ENCODE data around the gene OMG. TPM values are rescaled to one million over a fixed set of nuclear protein-coding genes. Genes with fewer than 3 reads are reported as not detected.
"Not testable (repeated sequence)": the region's sequence is repeated elsewhere in the genome, so short reads cannot be mapped to it uniquely, and the experiment has no call there.

OMG gene
- polyA plus RNA-seq, 4 donors = 0.52 to 5.9 (median 1.3) TPM; not detected in 1

- H3K27me3 ChIP-seq (ENCODE audit: control insufficient read depth in 3 of 3, insufficient read depth in 3 of 3, low read length in 3 of 3) = no peaks in the 10 kb centered on the region
- H3K4me3 ChIP-seq (ENCODE audit: low read depth in 1 of 3, low read length in 3 of 3) = no peak overlapping the region
- no peak for FAIRE-seq
- H3K9me3 ChIP-seq (ENCODE audit: control insufficient read depth in 2 of 2, insufficient read depth in 1 of 2, low read depth in 1 of 2, low read length in 1 of 2) = no peaks in the 10 kb centered on the region
- peaks cover 5 to 15% (median 9%) of the 10 kb centered on the region in 3 donors for H3K36me3 ChIP-seq (ENCODE audit: control insufficient read depth in 3 of 3, insufficient read depth in 2 of 3, low read depth in 1 of 3, low read length in 3 of 3)
- H3K4me1 ChIP-seq (ENCODE audit: control insufficient read depth in 3 of 3, insufficient read depth in 2 of 3, low read depth in 1 of 3, low read length in 2 of 3) = peaks cover 0 to 13% (median 0%) of the 10 kb centered on the region in 3 donors
- no peak for DNase-seq
- H3K27ac ChIP-seq (ENCODE audit: low read depth in 1 of 3, low read length in 2 of 3) = no peak overlapping the region
- 87 to 94% (median 88%) methylated on average over 2 of the region's 2 CpGs for WGBS, 3 donors
Observed at GRCh38 chr17:31266042-31266441, 31.0 kb downstream of the OMG start.

GRCh38 chr17:31262923-31263322 is 34.1 kb downstream of the OMG start:
- H3K4me1 ChIP-seq (ENCODE audit: control insufficient read depth in 3 of 3, insufficient read depth in 2 of 3, low read depth in 1 of 3, low read length in 2 of 3); DNase-seq; H3K4me3 ChIP-seq (ENCODE audit: low read depth in 1 of 3, low read length in 3 of 3); H3K27me3 ChIP-seq (ENCODE audit: control insufficient read depth in 3 of 3, insufficient read depth in 3 of 3, low read length in 3 of 3); H3K27ac ChIP-seq (ENCODE audit: low read depth in 1 of 3, low read length in 2 of 3); H3K36me3 ChIP-seq (ENCODE audit: control insufficient read depth in 3 of 3, insufficient read depth in 2 of 3, low read depth in 1 of 3, low read length in 3 of 3); H3K9me3 ChIP-seq (ENCODE audit: control insufficient read depth in 2 of 2, insufficient read depth in 1 of 2, low read depth in 1 of 2, low read length in 1 of 2); FAIRE-seq: not testable (repeated sequence)
- WGBS, 3 donors = 95 to 100% (median 100%) methylated on average over 1 of the region's 1 CpG

- FAIRE-seq (no peak), DNase-seq (peak; percentile 60 to 79)
- H3K36me3 ChIP-seq (ENCODE audit: control insufficient read depth in 3 of 3, insufficient read depth in 2 of 3, low read depth in 1 of 3, low read length in 3 of 3) = peaks cover 0 to 9% (median 6%) of the 10 kb centered on the region in 3 donors
- peaks cover 0 to 3% (median 0%) of the 10 kb centered on the region in 3 donors for H3K4me1 ChIP-seq (ENCODE audit: control insufficient read depth in 3 of 3, insufficient read depth in 2 of 3, low read depth in 1 of 3, low read length in 2 of 3)
- no peak overlapping the region for H3K27ac ChIP-seq (ENCODE audit: low read depth in 1 of 3, low read length in 2 of 3)
- H3K4me3 ChIP-seq (ENCODE audit: low read depth in 1 of 3, low read length in 3 of 3) = no peak overlapping the region
- no peaks in the 10 kb centered on the region for H3K9me3 ChIP-seq (ENCODE audit: control insufficient read depth in 2 of 2, insufficient read depth in 1 of 2, low read depth in 1 of 2, low read length in 1 of 2)
- WGBS, 3 donors = 9 to 47% (median 38%) methylated on average over 1 of the region's 1 CpG
- no peaks in the 10 kb centered on the region for H3K27me3 ChIP-seq (ENCODE audit: control insufficient read depth in 3 of 3, insufficient read depth in 3 of 3, low read length in 3 of 3)
Observed at GRCh38 chr17:31261601-31262000, 35.4 kb downstream of the OMG start.

- Histone ChIP-seq H3K4me1 (ENCODE audit: control insufficient read depth in 3 of 3, insufficient read depth in 2 of 3, low read depth in 1 of 3, low read length in 2 of 3) (peaks cover 0 to 3% (median 0%) of the 10 kb centered on the region in 3 donors), H3K36me3 (ENCODE audit: control insufficient read depth in 3 of 3, insufficient read depth in 2 of 3, low read depth in 1 of 3, low read length in 3 of 3) (peaks cover 0 to 9% (median 2%) of the 10 kb centered on the region in 3 donors), H3K4me3 (ENCODE audit: low read depth in 1 of 3, low read length in 3 of 3) (no peak overlapping the region), H3K27ac (ENCODE audit: low read depth in 1 of 3, low read length in 2 of 3) (no peak overlapping the region), H3K9me3 (ENCODE audit: control insufficient read depth in 2 of 2, insufficient read depth in 1 of 2, low read depth in 1 of 2, low read length in 1 of 2) (no peaks in the 10 kb centered on the region), H3K27me3 (ENCODE audit: control insufficient read depth in 3 of 3, insufficient read depth in 3 of 3, low read length in 3 of 3) (no peaks in the 10 kb centered on the region)
- WGBS, 3 donors = 96 to 97% (median 96%) methylated on average over 3 of the region's 3 CpGs
- DNase-seq = no peak
- FAIRE-seq = no peak
Observed at GRCh38 chr17:31260151-31260550, 36.9 kb downstream of the OMG start.

GRCh38 chr17:31256936-31257335 is 40.1 kb downstream of the OMG start:
- WGBS, 3 donors = 73 to 89% (median 84%) methylated on average over 3 of the region's 3 CpGs
- H3K9me3 ChIP-seq (ENCODE audit: control insufficient read depth in 2 of 2, insufficient read depth in 1 of 2, low read depth in 1 of 2, low read length in 1 of 2) = no peaks in the 10 kb centered on the region
- H3K27me3 ChIP-seq (ENCODE audit: control insufficient read depth in 3 of 3, insufficient read depth in 3 of 3, low read length in 3 of 3) = no peaks in the 10 kb centered on the region
- H3K4me1 ChIP-seq (ENCODE audit: control insufficient read depth in 3 of 3, insufficient read depth in 2 of 3, low read depth in 1 of 3, low read length in 2 of 3) = peaks cover 0 to 2% (median 0%) of the 10 kb centered on the region in 3 donors
- peaks cover 0 to 6% (median 2%) of the 10 kb centered on the region in 3 donors for H3K36me3 ChIP-seq (ENCODE audit: control insufficient read depth in 3 of 3, insufficient read depth in 2 of 3, low read depth in 1 of 3, low read length in 3 of 3)
- H3K4me3 ChIP-seq (ENCODE audit: low read depth in 1 of 3, low read length in 3 of 3) = no peak overlapping the region
- DNase-seq (no peak), FAIRE-seq (no peak)
- H3K27ac ChIP-seq (ENCODE audit: low read depth in 1 of 3, low read length in 2 of 3) = no peak overlapping the region

- Histone ChIP-seq H3K9me3 (ENCODE audit: control insufficient read depth in 2 of 2, insufficient read depth in 1 of 2, low read depth in 1 of 2, low read length in 1 of 2) (no peaks in the 10 kb centered on the region), H3K36me3 (ENCODE audit: control insufficient read depth in 3 of 3, insufficient read depth in 2 of 3, low read depth in 1 of 3, low read length in 3 of 3) (peaks cover 2 to 6% (median 2%) of the 10 kb centered on the region in 3 donors), H3K27ac (ENCODE audit: low read depth in 1 of 3, low read length in 2 of 3) (no peak overlapping the region), H3K4me1 (ENCODE audit: control insufficient read depth in 3 of 3, insufficient read depth in 2 of 3, low read depth in 1 of 3, low read length in 2 of 3) (peaks cover 0 to 10% (median 0%) of the 10 kb centered on the region in 3 donors), H3K27me3 (ENCODE audit: control insufficient read depth in 3 of 3, insufficient read depth in 3 of 3, low read length in 3 of 3) (no peaks in the 10 kb centered on the region), H3K4me3 (ENCODE audit: low read depth in 1 of 3, low read length in 3 of 3) (no peak overlapping the region)
- WGBS, 3 donors = 96 to 98% (median 97%) methylated on average over 2 of the region's 2 CpGs
- DNase-seq (no peak), FAIRE-seq (no peak)
Observed at GRCh38 chr17:31254654-31255053, 42.4 kb downstream of the OMG start.

GRCh38 chr17:31252741-31253140 is 44.3 kb downstream of the OMG start:
- DNase-seq (no peak), FAIRE-seq (no peak)
- 72 to 91% (median 84%) methylated on average over 1 of the region's 1 CpG for WGBS, 3 donors

GRCh38 chr17:31251970-31252328 is 45.1 kb downstream of the OMG start:
- FAIRE-seq = no peak
- no peak overlapping the region for H3K27ac ChIP-seq (ENCODE audit: low read depth in 1 of 3, low read length in 2 of 3)

More at GRCh38 chr17:31252741-31253140, 44.3 kb downstream of the OMG start:
- Histone ChIP-seq H3K27me3 (ENCODE audit: control insufficient read depth in 3 of 3, insufficient read depth in 3 of 3, low read length in 3 of 3) (no peaks in the 10 kb centered on the region), H3K27ac (ENCODE audit: low read depth in 1 of 3, low read length in 2 of 3) (no peak overlapping the region), H3K9me3 (ENCODE audit: control insufficient read depth in 2 of 2, insufficient read depth in 1 of 2, low read depth in 1 of 2, low read length in 1 of 2) (no peaks in the 10 kb centered on the region), H3K36me3 (ENCODE audit: control insufficient read depth in 3 of 3, insufficient read depth in 2 of 3, low read depth in 1 of 3, low read length in 3 of 3) (peaks cover 2 to 11% (median 2%) of the 10 kb centered on the region in 3 donors), H3K4me3 (ENCODE audit: low read depth in 1 of 3, low read length in 3 of 3) (no peak overlapping the region), H3K4me1 (ENCODE audit: control insufficient read depth in 3 of 3, insufficient read depth in 2 of 3, low read depth in 1 of 3, low read length in 2 of 3) (peaks cover 0 to 10% (median 0%) of the 10 kb centered on the region in 3 donors)

More at GRCh38 chr17:31251970-31252328, 45.1 kb downstream of the OMG start:
- H3K4me1 ChIP-seq (ENCODE audit: control insufficient read depth in 3 of 3, insufficient read depth in 2 of 3, low read depth in 1 of 3, low read length in 2 of 3) = peaks cover 0 to 10% (median 0%) of the 10 kb centered on the region in 3 donors
- H3K9me3 ChIP-seq (ENCODE audit: control insufficient read depth in 2 of 2, insufficient read depth in 1 of 2, low read depth in 1 of 2, low read length in 1 of 2) = no peaks in the 10 kb centered on the region
- H3K36me3 ChIP-seq (ENCODE audit: control insufficient read depth in 3 of 3, insufficient read depth in 2 of 3, low read depth in 1 of 3, low read length in 3 of 3) = peaks cover 2 to 11% (median 2%) of the 10 kb centered on the region in 3 donors
- no peak overlapping the region for H3K4me3 ChIP-seq (ENCODE audit: low read depth in 1 of 3, low read length in 3 of 3)
- DNase-seq = no peak
- H3K27me3 ChIP-seq (ENCODE audit: control insufficient read depth in 3 of 3, insufficient read depth in 3 of 3, low read length in 3 of 3) = no peaks in the 10 kb centered on the region
